NCI-H2029 treated with DMSO at 0.1 percent for 48 hours (cell line): ENCODE data around the gene MAS1.
"Not testable (repeated sequence)": the region's sequence is repeated elsewhere in the genome, so short reads cannot be mapped to it uniquely, and the experiment has no call there.

Source experiments
- DNase-seq: peaks from one replicate; lab custom pipeline; 2025; lab: John Stamatoyannopoulos, UW

The MAS1 gene

DNA sequence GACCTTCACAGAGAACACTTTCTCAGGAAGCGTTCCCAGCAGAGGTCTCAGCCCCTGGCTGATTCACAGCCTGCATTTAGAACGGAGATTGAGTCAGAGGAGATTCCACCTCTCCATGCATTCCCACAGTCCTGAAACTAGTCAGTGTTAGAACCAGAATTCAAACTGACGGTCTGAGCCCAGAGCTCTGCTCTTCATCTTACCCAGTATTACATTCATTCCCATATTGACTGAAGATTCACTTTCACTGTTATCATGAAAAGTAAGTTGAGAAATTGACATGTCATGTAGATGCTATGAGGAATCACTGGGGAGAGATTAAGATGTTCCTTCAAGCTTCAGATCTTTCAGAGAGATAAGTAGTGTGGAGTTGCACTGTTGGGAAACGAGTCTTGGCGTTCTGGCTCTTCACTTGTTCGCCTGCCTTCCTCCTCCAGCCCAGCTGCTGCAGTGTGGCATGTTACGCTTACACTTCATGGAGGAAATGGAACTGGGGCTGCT, 28.3 kb downstream of the MAS1 start:
- DNase-seq, result no peak

GRCh38 chr6:159919800-159920199, 29.0 kb downstream of the MAS1 start:
- DNase-seq, result no peak

DNA sequence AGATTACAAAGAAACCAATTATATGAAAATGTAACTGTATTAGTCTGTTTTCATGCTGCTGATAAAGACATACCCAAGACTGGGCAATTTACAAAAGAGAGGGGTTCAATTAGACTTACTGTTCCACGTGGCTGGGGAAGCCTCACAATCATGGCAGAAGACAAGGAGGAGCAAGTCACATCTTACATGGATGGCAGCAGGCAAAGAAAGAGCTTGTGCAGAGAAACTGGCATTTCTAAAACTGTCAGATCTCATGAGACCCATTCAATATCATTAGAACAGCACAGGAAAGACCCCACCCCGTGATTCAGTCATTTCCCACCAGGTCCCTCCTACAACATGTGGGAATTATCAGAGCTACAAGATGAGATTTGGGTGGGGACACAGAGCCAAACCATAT, 33.4 kb downstream of the MAS1 start:
- DNase-seq, result not testable (repeated sequence)

DNA sequence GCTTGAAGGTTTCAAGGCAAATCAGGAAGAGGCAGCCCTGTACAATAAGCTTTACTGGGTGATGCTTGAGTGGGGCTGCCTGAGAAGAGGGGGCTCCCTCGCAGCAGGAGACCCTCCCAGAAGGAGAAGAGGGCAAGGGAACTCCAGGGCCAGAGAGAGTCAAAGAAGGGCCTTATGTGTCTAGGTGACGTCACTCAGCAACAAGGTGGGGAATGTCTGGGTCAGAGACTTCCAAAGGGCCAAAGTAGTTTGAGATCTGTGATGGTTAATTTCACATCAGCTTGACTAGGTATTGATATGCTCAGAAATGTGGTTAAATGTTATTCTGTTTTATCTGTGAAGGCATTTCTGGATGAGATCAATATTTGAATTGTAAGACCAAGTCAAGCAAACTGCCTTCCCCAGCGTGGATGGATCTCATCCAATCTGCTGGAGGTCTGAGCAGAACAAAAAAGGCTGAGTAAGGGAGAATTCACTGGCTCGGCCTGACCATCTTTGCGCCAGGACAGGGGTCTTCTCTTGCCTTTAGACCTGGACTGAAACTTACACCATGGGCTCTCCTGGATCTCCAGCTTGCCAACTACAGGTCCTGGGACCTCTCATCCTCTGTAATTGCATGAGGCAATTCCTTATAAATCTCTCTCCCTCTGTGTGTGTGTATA, 35.9 kb downstream of the MAS1 start:
- DNase-seq, result no peak

GRCh38 chr6:159929819-159930218, 39.0 kb downstream of the MAS1 start:
- DNase-seq, result peak; percentile 85

- DNase-seq, result no peak
Observed at GRCh38 chr6:159931112-159931511, 40.3 kb downstream of the MAS1 start.

GRCh38 chr6:159931846-159932245, 41.1 kb downstream of the MAS1 start:
- no peak for DNase-seq

GRCh38 chr6:159933077-159933476, 42.3 kb downstream of the MAS1 start:
- DNase-seq, result no peak

DNA sequence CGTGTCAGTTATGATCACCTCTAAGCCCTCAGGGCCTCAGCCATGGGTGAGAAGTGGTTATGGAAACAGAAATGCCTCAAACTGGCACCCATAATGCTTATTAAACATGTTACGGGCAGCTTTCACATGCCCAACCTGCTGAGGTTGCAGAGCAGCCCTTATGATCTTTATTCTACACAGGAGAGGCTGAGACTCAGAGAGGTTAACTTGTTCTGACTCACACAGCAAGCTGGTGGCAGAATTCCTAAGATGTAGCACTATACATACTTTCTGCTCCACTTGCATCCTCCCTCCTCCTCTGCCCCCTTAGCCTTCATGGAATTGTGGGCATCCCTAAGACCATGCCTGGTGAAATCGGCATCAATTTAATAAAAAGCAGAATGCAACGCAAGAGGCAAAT, 43.4 kb downstream of the MAS1 start:
- no peak for DNase-seq

GRCh38 chr6:159935065-159935464, 44.3 kb downstream of the MAS1 start:
- DNase-seq, result no peak

GRCh38 chr6:159935633-159936032, 44.8 kb downstream of the MAS1 start:
- no peak for DNase-seq

DNA sequence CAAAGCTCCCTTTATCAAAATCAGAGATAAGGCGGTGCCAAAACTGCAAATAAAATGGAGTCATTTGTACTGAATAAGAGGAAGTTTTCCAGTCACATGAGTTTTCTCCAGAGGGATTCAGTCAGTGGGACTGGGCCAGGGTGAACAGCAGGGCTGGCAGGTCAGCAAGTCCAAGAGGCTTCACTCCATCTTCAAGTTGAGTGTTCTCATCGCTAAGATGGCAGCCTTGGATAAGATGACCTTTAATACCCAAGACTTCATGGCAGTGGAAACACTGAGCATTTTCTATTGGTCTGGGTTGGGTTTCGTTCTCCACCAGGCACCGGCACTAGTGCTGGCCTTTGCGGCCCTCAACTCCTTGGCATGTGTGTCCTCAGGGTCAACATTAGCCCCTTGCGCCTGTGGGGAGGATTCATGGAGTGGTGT, 48.8 kb downstream of the MAS1 start:
- DNase-seq, result no peak
